HK-2 (cell line): Measurements from ENCODE around the gene HIGD1A.

Experiments used
- DNase-seq: peaks from one replicate; pipeline ENCODE4 v3.0.0-alpha.2; 2018; ENCODE audit not compliant: unreplicated experiment

HIGD1A gene

GRCh38 chr3:42755681-42756578, 48.4 kb downstream of the HIGD1A start:
- no peak for DNase-seq

GRCh38 chr3:42753757-42754156, 50.5 kb downstream of the HIGD1A start:
- no peak for DNase-seq

GRCh38 chr3:42752961-42753360, 51.3 kb downstream of the HIGD1A start:
- DNase-seq: no peak

DNA sequence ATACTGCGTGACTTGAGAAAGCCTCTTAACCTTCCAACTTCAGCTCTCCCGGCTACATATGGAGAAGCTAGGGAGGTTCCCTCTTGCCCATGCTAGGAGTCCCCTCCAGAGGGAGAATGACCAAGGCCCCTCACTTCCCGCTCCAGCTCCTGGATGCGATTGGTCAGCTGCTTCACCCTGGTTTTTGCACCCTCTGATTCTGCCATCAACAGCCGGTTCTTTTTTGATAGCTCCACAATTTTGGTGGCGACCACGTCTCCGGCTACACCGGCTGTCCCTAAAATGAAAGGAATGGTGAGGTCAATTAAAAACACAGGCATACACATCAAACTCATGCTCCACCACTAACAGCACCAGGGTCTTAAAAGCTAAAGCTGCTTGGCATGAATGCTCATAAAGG, 51.8 kb downstream of the HIGD1A start:
- no peak for DNase-seq

- DNase-seq: no peak
These were observed 52.7 kb downstream of the HIGD1A start for GRCh38 chr3:42751609-42752008.

GRCh38 chr3:42750834-42751233, 53.5 kb downstream of the HIGD1A start:
- DNase-seq: no peak

DNA sequence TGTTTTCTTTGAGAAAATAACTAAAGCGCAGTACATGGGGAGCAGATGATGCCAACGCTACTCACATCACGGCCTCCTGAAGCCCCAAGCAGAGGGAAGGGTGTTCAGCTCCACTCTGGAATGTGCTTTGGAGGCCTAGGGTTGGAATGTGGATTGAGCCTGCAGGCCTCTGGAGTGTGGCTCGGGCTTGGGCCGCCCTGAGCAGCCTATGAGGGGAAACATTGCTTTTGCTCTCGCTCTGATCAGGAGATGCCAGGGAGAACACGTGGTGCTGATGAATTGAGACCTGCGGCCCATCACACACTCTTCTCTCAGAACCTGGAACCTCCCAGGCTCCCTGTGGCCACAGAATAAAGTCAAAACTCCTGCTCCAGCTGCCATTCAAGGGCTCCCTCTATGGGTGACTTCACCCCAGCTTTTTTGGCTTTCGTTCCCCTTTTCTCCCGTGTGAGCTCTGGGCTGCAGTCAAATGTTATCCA, 54.5 kb downstream of the HIGD1A start:
- no peak for DNase-seq

DNA sequence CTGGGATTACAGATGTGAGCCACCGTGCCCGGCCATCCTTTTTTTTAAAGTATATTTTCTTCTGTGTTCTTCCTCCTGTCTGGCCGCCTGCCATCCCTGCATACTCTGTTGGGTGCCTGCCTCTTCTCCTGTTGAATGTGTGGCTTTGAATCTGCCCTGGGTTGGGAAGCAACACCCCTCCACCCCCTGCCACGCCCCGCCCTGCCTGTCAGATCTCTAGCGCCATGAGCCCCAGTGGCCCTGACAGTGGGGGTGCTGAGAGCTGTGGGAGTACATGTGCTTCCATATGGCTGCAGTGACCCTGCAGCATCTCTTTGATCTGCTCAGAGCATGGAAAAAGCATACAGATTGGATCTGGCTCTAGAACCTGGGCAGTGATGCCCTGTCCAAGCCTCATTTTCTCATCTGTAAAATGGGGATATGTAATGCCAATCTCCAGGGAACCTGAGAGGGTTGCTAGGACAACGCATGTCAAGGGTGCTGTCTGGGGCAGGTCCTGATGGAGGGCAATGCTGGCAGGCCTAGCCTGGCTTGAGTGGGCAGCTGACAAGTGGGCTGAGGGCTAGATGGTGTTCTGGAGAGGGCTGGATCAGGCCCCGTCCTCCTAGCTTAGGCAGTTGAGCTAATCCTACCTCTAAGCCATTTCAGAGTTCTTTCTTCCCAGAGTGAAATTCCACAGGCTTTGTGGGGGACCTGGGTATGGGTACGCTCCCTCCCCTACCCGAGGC, 55.1 kb downstream of the HIGD1A start:
- DNase-seq: no peak

DNA sequence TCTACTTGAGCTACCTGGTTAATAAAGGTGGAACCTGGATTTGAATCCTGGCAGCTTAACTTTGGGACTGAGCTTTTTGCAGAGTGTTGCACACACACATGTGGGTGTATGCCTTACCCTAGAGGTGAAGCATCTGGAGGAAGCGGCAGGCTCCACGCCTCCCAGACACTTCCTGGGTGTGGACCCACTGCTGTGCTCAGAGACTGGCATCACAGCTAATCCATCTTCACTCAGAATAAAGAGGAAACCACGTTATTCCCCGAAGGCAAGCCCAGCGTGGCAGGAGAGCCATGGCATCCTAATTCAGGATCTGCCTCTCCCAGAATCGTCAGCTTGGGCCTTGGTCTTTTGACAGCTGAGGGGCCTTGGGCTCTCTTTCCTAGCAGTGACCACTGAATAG, 56.7 kb downstream of the HIGD1A start:
- DNase-seq: no peak

DNA sequence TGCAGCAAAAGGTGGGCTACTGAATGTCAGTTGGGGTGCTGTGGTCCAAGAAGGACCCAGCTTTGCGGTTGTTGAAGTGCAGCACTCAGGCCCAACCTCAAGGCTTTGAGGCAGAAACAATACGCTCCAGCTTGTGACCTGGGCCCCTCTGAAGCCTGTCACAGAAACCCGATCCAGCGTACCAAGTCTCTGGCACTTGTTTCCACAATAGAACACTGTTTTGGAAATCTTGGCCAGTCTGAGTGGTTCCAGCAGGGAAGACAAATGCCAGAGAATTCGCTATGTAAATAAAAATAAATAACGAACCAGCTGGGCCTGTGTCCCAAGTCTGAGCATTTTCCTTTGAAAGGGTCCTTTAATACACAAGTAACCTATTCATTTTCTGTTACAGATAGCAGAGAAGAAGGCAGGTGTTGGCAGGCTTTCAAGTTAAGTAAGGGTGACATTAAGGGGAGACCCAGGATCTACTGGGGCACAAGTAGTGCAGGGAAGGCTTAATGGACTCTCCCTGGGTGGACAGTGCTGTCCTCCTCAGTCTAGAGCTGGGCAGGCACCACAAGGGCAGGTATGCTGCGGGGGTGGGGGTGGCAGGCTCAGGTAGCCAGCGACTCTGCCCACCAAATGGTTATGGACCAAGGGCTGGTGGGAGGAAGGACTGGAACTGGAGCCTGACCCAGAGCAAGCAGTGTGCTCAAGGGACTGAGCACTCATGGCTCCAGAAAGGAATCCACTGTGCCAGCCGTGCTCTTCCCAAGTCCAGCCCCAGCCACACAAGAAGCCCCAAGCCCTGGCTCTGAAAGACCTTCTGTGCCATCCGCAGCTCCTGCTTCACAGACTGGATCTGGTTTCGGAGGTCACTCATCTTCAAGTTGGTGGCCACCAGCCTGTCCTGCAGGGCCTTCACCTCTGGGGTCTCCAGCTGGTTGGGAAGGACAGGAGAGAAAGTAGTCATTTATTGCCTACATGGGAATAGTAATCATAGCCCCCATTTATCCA, 57.5 kb downstream of the HIGD1A start:
- DNase-seq: no peak

DNA sequence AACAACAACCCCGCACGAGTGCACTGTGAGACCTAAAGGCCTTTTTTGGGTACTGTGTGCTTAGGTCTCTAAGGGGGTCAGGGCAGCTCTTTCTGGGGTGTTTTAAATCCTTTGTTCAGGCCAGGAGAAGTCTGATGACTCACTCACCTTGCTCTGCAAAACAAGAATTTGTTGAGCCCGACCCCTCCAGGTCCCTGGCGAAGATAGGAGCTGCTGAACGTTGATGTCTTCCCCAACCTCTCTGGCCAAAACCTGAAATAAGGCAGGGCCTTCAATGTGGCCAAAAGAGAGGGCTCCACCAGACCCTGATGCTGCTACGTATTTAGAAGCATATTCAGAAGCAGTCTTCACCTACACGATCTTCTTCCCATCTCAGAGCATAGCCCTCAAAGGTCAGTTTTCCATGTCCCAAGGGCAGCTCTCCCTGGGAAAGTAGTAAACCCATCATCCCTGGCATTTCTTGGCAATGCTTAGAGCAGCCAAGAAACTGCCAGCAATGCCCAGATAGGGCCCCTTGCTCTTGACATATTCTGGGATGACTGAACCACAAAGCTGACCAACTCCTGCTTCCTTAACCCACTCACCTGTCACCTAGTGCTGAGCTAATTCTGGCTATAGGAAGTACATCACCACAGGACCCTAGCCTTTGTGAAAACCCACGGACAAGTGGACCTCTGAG, 58.4 kb downstream of the HIGD1A start:
- DNase-seq: no peak

GRCh38 chr3:42745291-42745745, 59.0 kb downstream of the HIGD1A start:
- DNase-seq: no peak

GRCh38 chr3:42743204-42743995, 60.9 kb downstream of the HIGD1A start:
- DNase-seq: no peak

- no peak for DNase-seq
These were observed 61.6 kb downstream of the HIGD1A start for GRCh38 chr3:42742688-42743087.

- no peak for DNase-seq
These were observed 62.0 kb downstream of the HIGD1A start for GRCh38 chr3:42742259-42742658.

GRCh38 chr3:42741796-42742195, 62.5 kb downstream of the HIGD1A start:
- no peak for DNase-seq

DNA sequence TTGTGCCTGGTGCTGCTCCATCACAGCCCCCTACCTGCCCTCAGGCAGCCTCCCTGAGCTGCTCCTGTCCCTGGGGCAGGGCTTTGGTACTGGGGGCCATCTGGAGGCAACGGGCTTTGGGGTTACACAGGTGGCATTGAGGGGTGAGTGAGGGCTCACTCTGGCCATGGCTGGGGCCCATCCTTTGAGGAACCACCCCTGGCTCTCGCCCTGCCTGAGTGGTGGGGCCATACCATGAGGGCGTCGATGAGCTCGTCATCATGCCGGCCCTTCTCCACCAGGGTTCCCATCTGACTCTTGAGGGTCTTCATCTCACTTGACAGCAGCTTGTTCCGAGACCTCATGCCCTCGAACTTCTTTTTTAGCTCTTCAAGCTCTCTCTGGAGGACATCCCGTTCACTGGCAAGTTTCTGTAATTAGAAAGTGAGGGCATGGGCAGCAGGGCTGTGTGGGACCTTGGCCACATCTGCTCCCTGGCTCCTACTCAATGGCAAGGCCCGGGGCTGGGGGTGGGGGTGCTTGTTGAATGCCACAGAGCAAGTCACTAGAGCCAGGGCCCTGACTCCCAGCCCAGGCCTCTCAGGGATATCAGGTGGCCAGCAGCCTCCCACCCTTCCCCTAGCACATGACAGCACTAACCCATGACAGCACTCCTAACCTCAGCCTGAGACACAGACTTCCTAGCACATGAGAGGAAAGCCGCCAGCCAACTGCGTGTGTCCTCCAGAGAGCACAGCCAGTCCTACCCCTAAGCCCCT, 64.7 kb downstream of the HIGD1A start:
- DNase-seq: no peak

DNA sequence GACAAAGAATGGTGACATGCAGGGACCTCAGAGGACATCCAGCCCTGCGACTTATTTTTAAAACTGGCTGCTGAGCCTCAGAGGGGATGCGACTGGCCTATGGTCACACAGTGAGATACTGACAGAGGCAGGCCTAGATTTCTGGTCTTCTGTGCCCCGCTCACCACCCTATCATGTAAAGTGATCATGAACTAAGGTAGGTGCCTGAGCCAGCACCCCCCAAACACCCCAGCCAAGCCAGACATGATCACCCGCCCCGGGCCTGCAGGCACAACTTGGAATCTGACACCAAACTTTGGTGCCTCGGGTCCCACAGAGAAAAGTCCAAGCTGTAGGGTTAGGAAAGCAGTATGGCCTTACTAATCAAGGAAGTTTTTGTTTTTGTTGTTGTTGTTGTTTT, 67.8 kb downstream of the HIGD1A start:
- no peak for DNase-seq

GRCh38 chr3:42736081-42736480, 68.2 kb downstream of the HIGD1A start:
- DNase-seq: no peak

DNA sequence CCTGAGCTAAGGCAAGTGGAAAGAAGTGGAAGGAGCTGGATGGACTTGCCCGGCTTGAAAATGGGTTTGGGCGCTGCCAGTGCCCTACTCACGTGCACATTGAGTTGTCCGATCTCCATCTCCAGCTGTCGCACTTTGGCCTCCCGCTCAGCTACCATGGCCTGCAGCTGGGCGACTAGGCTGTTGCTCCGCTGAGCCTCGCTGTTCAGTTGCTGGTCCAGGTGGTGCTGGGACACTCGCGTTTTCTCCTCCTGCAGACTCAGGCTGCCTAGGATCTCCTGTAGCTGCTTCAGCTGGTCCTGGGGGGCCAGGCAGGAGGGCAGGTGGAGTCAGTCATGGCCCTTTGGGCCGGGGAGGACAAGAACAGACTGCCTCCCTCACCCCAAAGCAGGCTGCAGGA, 68.7 kb downstream of the HIGD1A start:
- no peak for DNase-seq
